ENCODE data around the gene PLCB1.

PLCB1 gene

GRCh38 chr20:8304124-8304816 lies 172.2 kb downstream of the PLCB1 start:
- no peak for DNase-seq

GRCh38 chr20:8305449-8305978 lies 173.4 kb downstream of the PLCB1 start:
- DNase-seq = peak in 3 of 4 experiments; percentile 8 to 45 (median 9)

GRCh38 chr20:8306937-8307336 lies 174.9 kb downstream of the PLCB1 start:
- DNase-seq = no peak

- no peak for DNase-seq
Measured at GRCh38 chr20:8309634-8310033, 177.6 kb downstream of the PLCB1 start.

GRCh38 chr20:8310618-8311017 lies 178.6 kb downstream of the PLCB1 start:
- no peak for DNase-seq

- no peak for DNase-seq
Measured at GRCh38 chr20:8313073-8313472, 181.0 kb downstream of the PLCB1 start.

- DNase-seq = no peak
Measured at GRCh38 chr20:8315639-8316573, 183.8 kb downstream of the PLCB1 start.

GRCh38 chr20:8317448-8317847 lies 185.4 kb downstream of the PLCB1 start:
- no peak for DNase-seq

GRCh38 chr20:8318965-8319625 lies 187.0 kb downstream of the PLCB1 start:
- DNase-seq = no peak

- DNase-seq = no peak
Measured at GRCh38 chr20:8320306-8320705, 188.2 kb downstream of the PLCB1 start.

- no peak for DNase-seq
Measured at GRCh38 chr20:8321001-8321400, 188.9 kb downstream of the PLCB1 start.

- DNase-seq = no peak
Measured at GRCh38 chr20:8322662-8323217, 190.7 kb downstream of the PLCB1 start.

GRCh38 chr20:8326191-8326590 lies 194.1 kb downstream of the PLCB1 start:
- no peak for DNase-seq

GRCh38 chr20:8326899-8327298 lies 194.8 kb downstream of the PLCB1 start:
- no peak for DNase-seq

GRCh38 chr20:8328189-8328588 lies 196.1 kb downstream of the PLCB1 start:
- DNase-seq = no peak

- no peak for DNase-seq
Measured at GRCh38 chr20:8330319-8330784, 198.3 kb downstream of the PLCB1 start.

- DNase-seq = no peak
Measured at GRCh38 chr20:8330785-8331695, 199.0 kb downstream of the PLCB1 start.

- DNase-seq = no peak
Measured at GRCh38 chr20:8331740-8332412, 199.8 kb downstream of the PLCB1 start.

GRCh38 chr20:8334641-8335040 lies 202.6 kb downstream of the PLCB1 start:
- DNase-seq = no peak

GRCh38 chr20:8335059-8335458 lies 203.0 kb downstream of the PLCB1 start:
- no peak for DNase-seq

Data from activated naive CD4-positive, alpha-beta T cell (primary cell).